ENCODE measurements around the gene C3orf52.

DNA sequence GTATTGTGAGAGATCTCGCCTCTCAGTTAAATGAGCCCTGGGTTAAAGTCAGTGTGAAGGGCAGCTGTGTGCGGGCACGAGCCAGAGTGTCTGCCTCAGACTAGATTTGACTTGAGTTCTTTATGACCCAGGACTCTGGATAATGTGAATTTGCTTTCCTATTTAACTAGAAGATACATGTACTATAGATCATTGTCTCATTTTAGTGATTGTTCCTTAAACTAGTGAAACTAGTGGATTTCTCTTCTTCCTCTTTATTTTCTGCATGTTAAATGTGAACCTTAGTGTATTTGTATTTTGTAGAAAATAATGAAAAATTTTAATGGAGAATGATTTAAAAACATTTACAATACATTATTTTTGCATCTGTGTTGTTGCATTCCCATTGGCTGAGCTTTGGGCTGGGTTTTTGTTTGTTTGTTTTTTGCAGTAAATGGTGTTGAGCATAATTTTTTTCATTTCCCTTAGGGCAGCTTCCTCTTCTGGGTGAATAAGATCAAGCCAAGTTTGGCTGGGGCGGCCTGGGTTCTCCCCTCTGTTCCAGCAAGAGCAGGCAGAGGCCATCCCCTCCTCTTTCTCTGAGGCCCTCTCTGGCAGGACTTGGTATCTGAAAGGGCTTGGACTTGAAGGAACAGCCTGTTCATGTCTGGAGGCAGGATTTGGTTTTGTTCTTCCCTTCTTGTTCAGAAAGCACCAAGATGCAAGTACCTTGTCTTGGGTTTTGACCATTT lies 31.8 kb downstream of the C3orf52 start:
- TF ChIP-seq, protein P1, sequence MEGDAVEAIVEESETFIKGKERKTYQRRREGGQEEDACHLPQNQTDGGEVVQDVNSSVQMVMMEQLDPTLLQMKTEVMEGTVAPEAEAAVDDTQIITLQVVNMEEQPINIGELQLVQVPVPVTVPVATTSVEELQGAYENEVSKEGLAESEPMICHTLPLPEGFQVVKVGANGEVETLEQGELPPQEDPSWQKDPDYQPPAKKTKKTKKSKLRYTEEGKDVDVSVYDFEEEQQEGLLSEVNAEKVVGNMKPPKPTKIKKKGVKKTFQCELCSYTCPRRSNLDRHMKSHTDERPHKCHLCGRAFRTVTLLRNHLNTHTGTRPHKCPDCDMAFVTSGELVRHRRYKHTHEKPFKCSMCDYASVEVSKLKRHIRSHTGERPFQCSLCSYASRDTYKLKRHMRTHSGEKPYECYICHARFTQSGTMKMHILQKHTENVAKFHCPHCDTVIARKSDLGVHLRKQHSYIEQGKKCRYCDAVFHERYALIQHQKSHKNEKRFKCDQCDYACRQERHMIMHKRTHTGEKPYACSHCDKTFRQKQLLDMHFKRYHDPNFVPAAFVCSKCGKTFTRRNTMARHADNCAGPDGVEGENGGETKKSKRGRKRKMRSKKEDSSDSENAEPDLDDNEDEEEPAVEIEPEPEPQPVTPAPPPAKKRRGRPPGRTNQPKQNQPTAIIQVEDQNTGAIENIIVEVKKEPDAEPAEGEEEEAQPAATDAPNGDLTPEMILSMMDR (IDR thresholded peaks at IDR 0.05) = no peak
- TF ChIP-seq POLR2A (IDR thresholded peaks at IDR 0.05) (no peak), POLR2AphosphoS5 (IDR thresholded peaks at IDR 0.05) (no peak)
